Lower leg skin (tissue), 4 donors: ENCODE data around the gene SPTBN4. TPM values are rescaled to one million over a fixed set of nuclear protein-coding genes. Genes with fewer than 3 reads are reported as not detected.

Source experiments
- DNase-seq, 2 donors: peaks; one replicate each; pipeline ENCODE4 v3.0.0-alpha.2; 2019; ENCODE audit warnings: low spot score in 2 of 2
- H3K4me3 ChIP-seq: fragments of 200-600 bp; sonication (generic); 2 replicates; pipeline ENCODE4 v1.5.1; 2017; ENCODE audit warnings: mild to moderate bottlenecking, low read depth; ENCODE audit not compliant: poor library complexity, severe bottlenecking
- CTCF ChIP-seq, 3 donors: fragments of 450-650 bp; IDR thresholded peaks; one replicate each; pipeline ENCODE4 v1.5.1; 2016; ENCODE audit warnings: antibody characterized with exemption in 3 of 3, mild to moderate bottlenecking in 3 of 3, moderate library complexity in 2 of 3
- POLR2A ChIP-seq, 2 donors: fragments of 450-650 bp; IDR thresholded peaks; one replicate each; pipeline ENCODE4 v1.6.1; 2016 to 2017; ENCODE audit warnings: antibody characterized with exemption in 2 of 2, mild to moderate bottlenecking in 1 of 2, moderate library complexity in 1 of 2
- WGBS, 2 donors: methylation state at CpG; one replicate each; pipeline ENCODE4 v1.1.5; 2018; 5-methylcytosine and 5-hydroxymethylcytosine counted together
- intact Hi-C: fragments of 100-400 bp; cut with DNase I; formaldehyde crosslinking; loops from one replicate; pipeline ENCODE4 v1.15.0; 2023; ENCODE audit warnings: low total_unique reads
- total RNA-seq, 4 donors: library from RNA; depleted of rRNA; stranded (reverse); fragments of >200 nt; gene quantifications; one replicate each; pipeline ENCODE4 v1.1.0, GENCODE V29; 2016

SPTBN4 gene
- total RNA-seq, 4 donors from 2014 or later = 0.25 to 2.2 (median 1.6) TPM

GRCh38 chr19:40420451-40420765 is 46.4 kb upstream of the SPTBN4 start:
- 46 to 48% methylated on average over 14 of the region's 14 CpGs for WGBS, 2 donors
- DNase-seq = no peak
- intact Hi-C loops = no loop called here
- no peak overlapping the region for H3K4me3 ChIP-seq
- TF ChIP-seq CTCF (IDR thresholded peaks at IDR 0.05) (no peak), POLR2A (IDR thresholded peaks at IDR 0.05) (no peak)

GRCh38 chr19:40420766-40421765 is 45.7 kb upstream of the SPTBN4 start:
- DNase-seq = peak; percentile 92 to 98
- WGBS, 2 donors = 2% methylated on average over 53 to 56 of the region's 56 CpGs
- intact Hi-C loops = no loop called here
- H3K4me3 ChIP-seq = peak overlapping the region; percentile 42
- TF ChIP-seq POLR2A (IDR thresholded peaks at IDR 0.05) (no peak), CTCF (IDR thresholded peaks at IDR 0.05) (peak in 1 of 3 donors; percentile 55)

- WGBS, 2 donors = 84% methylated on average over 16 of the region's 16 CpGs
- intact Hi-C loops = no loop called here
- TF ChIP-seq POLR2A (IDR thresholded peaks at IDR 0.05) (no peak), CTCF (IDR thresholded peaks at IDR 0.05) (no peak)
- no peak for DNase-seq
- no peak overlapping the region for H3K4me3 ChIP-seq
Observed at GRCh38 chr19:40421993-40422747, 44.6 kb upstream of the SPTBN4 start.

GRCh38 chr19:40422748-40423566 is 43.8 kb upstream of the SPTBN4 start:
- intact Hi-C loops = no loop called here
- TF ChIP-seq POLR2A (IDR thresholded peaks at IDR 0.05) = no peak
- TF ChIP-seq CTCF (IDR thresholded peaks at IDR 0.05) = no peak
- WGBS, 2 donors = 78 to 90% methylated on average over 10 to 28 of the region's 31 CpGs
- DNase-seq = peak in 1 of 2 donors; percentile 87
- no peak overlapping the region for H3K4me3 ChIP-seq

- TF ChIP-seq CTCF (IDR thresholded peaks at IDR 0.05) (no peak), POLR2A (IDR thresholded peaks at IDR 0.05) (no peak)
- intact Hi-C loops = no loop called here
- WGBS, 2 donors = 95 to 96% methylated on average over 6 of the region's 6 CpGs
- DNase-seq = no peak
- no peak overlapping the region for H3K4me3 ChIP-seq
Observed at GRCh38 chr19:40423938-40424337, 42.9 kb upstream of the SPTBN4 start.
